WTC11 (cell line): ENCODE data around the gene KIF26A.

Experiments
- ELF4 ChIP-seq: sonication (generic); formaldehyde crosslinking; IDR thresholded peaks from 2 replicates; pipeline ENCODE4 v1.8.1; 2022; ENCODE audit warnings: low read depth, mild to moderate bottlenecking, moderate library complexity, missing genetic modification reagents
- ESRRA ChIP-seq: sonication (generic); formaldehyde crosslinking; IDR thresholded peaks from 2 replicates; pipeline ENCODE4 v1.8.1; 2022; ENCODE audit warnings: mild to moderate bottlenecking, missing genetic modification reagents, borderline replicate concordance
- ETV6 ChIP-seq: sonication (generic); formaldehyde crosslinking; IDR thresholded peaks from 2 replicates; pipeline ENCODE4 v1.8.1; 2022; ENCODE audit warnings: mild to moderate bottlenecking, missing genetic modification reagents
- FOXP1 ChIP-seq: sonication (generic); formaldehyde crosslinking; IDR thresholded peaks from 2 replicates; pipeline ENCODE4 v1.8.0; 2022; ENCODE audit warnings: missing genetic modification reagents, mild to moderate bottlenecking, moderate library complexity, borderline replicate concordance
- MYBL2 ChIP-seq: sonication (generic); formaldehyde crosslinking; IDR thresholded peaks from 2 replicates; pipeline ENCODE4 v1.8.1; 2023; ENCODE audit warnings: mild to moderate bottlenecking, moderate library complexity, missing genetic modification reagents
- NR3C1 ChIP-seq: sonication (generic); formaldehyde crosslinking; conservative IDR thresholded peaks from 2 replicates; pipeline ENCODE4 v1.8.1; 2023; ENCODE audit warnings: low read depth, mild to moderate bottlenecking, missing genetic modification reagents
- USF2 ChIP-seq: sonication (generic); formaldehyde crosslinking; IDR thresholded peaks from 2 replicates; pipeline ENCODE4 v1.8.1; 2023; ENCODE audit warnings: mild to moderate bottlenecking, missing genetic modification reagents, moderate library complexity
- TF ChIP-seq, protein P1 (sequence below): fragments of 200-600 bp; IDR thresholded peaks from 2 replicates; pipeline ENCODE4 v1.8.0; 2022; ENCODE audit warnings: antibody characterized with exemption
- TF ChIP-seq, protein P2 (sequence below): sonication (generic); formaldehyde crosslinking; IDR thresholded peaks from 2 replicates; pipeline ENCODE4 v1.8.0; 2023; ENCODE audit warnings: mild to moderate bottlenecking, missing genetic modification reagents
- TF ChIP-seq, protein P3 (sequence below): sonication (generic); formaldehyde crosslinking; IDR thresholded peaks from 2 replicates; pipeline ENCODE4 v1.8.0; 2023; ENCODE audit warnings: missing genetic modification reagents
- TF ChIP-seq, protein P4 (sequence below): sonication (generic); formaldehyde crosslinking; conservative IDR thresholded peaks from 2 replicates; pipeline ENCODE4 v1.8.1; 2023; ENCODE audit warnings: mild to moderate bottlenecking, low read depth, missing genetic modification reagents, moderate library complexity
- TF ChIP-seq, protein P5 (sequence below): sonication (generic); formaldehyde crosslinking; IDR thresholded peaks from 2 replicates; pipeline ENCODE4 v1.8.0; 2022; ENCODE audit warnings: mild to moderate bottlenecking, missing genetic modification reagents

DNA sequence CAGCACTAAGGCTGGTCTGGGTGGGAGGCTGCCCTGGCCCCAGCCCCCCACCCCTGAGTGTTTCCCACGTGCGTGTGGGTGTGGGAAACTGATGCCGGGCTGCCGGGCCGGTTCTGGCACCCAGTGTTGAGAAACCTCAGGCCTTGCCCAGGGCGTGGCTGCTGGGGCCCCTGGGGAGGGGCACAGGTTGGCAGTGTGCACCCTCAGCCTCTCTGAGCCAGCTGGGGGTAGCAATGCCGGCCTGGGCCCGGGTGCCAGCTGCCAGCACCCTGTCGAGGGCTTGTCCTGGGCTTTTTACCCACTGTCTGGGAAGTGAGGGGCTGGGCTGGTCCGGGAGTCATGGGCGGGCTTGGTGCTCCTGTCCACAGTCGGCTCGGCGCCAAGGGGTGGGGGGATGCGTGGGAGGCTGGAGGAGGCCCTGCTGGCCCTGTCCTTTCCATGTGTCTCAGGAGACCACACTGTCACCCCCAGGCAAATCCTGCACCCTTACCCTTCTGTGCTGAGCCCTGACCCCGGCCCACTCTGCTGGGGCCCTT lies 37.2 kb upstream of the KIF26A start:
- no peak for TF ChIP-seq FOXP1
- TF ChIP-seq, protein P1, sequence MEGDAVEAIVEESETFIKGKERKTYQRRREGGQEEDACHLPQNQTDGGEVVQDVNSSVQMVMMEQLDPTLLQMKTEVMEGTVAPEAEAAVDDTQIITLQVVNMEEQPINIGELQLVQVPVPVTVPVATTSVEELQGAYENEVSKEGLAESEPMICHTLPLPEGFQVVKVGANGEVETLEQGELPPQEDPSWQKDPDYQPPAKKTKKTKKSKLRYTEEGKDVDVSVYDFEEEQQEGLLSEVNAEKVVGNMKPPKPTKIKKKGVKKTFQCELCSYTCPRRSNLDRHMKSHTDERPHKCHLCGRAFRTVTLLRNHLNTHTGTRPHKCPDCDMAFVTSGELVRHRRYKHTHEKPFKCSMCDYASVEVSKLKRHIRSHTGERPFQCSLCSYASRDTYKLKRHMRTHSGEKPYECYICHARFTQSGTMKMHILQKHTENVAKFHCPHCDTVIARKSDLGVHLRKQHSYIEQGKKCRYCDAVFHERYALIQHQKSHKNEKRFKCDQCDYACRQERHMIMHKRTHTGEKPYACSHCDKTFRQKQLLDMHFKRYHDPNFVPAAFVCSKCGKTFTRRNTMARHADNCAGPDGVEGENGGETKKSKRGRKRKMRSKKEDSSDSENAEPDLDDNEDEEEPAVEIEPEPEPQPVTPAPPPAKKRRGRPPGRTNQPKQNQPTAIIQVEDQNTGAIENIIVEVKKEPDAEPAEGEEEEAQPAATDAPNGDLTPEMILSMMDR: no peak
- no peak for TF ChIP-seq MYBL2 (CRISPR knock-in tag)
- TF ChIP-seq NR3C1: no peak
- TF ChIP-seq ETV6 (CRISPR knock-in tag): no peak
- TF ChIP-seq, protein P2, sequence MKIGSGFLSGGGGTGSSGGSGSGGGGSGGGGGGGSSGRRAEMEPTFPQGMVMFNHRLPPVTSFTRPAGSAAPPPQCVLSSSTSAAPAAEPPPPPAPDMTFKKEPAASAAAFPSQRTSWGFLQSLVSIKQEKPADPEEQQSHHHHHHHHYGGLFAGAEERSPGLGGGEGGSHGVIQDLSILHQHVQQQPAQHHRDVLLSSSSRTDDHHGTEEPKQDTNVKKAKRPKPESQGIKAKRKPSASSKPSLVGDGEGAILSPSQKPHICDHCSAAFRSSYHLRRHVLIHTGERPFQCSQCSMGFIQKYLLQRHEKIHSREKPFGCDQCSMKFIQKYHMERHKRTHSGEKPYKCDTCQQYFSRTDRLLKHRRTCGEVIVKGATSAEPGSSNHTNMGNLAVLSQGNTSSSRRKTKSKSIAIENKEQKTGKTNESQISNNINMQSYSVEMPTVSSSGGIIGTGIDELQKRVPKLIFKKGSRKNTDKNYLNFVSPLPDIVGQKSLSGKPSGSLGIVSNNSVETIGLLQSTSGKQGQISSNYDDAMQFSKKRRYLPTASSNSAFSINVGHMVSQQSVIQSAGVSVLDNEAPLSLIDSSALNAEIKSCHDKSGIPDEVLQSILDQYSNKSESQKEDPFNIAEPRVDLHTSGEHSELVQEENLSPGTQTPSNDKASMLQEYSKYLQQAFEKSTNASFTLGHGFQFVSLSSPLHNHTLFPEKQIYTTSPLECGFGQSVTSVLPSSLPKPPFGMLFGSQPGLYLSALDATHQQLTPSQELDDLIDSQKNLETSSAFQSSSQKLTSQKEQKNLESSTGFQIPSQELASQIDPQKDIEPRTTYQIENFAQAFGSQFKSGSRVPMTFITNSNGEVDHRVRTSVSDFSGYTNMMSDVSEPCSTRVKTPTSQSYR (CRISPR knock-in tag): no peak
- TF ChIP-seq, protein P3, sequence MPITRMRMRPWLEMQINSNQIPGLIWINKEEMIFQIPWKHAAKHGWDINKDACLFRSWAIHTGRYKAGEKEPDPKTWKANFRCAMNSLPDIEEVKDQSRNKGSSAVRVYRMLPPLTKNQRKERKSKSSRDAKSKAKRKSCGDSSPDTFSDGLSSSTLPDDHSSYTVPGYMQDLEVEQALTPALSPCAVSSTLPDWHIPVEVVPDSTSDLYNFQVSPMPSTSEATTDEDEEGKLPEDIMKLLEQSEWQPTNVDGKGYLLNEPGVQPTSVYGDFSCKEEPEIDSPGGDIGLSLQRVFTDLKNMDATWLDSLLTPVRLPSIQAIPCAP (CRISPR knock-in tag): no peak
- TF ChIP-seq ESRRA (CRISPR knock-in tag): no peak
- TF ChIP-seq ELF4: no peak
- TF ChIP-seq, protein P4, sequence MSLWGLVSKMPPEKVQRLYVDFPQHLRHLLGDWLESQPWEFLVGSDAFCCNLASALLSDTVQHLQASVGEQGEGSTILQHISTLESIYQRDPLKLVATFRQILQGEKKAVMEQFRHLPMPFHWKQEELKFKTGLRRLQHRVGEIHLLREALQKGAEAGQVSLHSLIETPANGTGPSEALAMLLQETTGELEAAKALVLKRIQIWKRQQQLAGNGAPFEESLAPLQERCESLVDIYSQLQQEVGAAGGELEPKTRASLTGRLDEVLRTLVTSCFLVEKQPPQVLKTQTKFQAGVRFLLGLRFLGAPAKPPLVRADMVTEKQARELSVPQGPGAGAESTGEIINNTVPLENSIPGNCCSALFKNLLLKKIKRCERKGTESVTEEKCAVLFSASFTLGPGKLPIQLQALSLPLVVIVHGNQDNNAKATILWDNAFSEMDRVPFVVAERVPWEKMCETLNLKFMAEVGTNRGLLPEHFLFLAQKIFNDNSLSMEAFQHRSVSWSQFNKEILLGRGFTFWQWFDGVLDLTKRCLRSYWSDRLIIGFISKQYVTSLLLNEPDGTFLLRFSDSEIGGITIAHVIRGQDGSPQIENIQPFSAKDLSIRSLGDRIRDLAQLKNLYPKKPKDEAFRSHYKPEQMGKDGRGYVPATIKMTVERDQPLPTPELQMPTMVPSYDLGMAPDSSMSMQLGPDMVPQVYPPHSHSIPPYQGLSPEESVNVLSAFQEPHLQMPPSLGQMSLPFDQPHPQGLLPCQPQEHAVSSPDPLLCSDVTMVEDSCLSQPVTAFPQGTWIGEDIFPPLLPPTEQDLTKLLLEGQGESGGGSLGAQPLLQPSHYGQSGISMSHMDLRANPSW (CRISPR knock-in tag): no peak
- no peak for TF ChIP-seq USF2
- TF ChIP-seq, protein P5, sequence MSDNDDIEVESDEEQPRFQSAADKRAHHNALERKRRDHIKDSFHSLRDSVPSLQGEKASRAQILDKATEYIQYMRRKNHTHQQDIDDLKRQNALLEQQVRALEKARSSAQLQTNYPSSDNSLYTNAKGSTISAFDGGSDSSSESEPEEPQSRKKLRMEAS: no peak
